ENCODE data around the gene NTSR1.

NTSR1 gene

DNA sequence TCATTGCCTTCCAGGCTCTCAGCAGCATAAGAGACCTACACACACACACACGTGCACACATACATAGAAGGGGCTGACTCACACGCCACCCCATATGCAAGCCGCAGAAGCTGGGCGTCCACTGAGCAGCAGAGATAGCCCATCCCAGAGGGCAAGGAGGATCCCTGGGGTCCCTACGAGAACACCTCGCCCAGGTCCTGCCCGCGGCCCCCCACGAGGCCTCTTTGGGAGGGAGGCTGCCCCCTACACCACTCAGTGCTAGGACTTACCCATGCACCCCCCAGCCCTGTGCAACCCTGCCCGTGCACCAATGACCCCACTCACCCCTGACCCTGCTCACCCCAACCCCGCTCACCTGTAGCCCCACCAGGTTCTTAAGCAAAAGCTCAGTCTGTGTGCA, 20.6 kb upstream of the NTSR1 start:
- no peak for DNase-seq (ENCODE audit: low read depth)
- in situ Hi-C loops (cut with HindIII; ENCODE audit: low sequenced_read_pairs), result no loop called here
- no peak for TF ChIP-seq CTCF (IDR thresholded peaks at IDR 0.05; ENCODE audit: low read depth, low read length, missing control alignments)

DNA sequence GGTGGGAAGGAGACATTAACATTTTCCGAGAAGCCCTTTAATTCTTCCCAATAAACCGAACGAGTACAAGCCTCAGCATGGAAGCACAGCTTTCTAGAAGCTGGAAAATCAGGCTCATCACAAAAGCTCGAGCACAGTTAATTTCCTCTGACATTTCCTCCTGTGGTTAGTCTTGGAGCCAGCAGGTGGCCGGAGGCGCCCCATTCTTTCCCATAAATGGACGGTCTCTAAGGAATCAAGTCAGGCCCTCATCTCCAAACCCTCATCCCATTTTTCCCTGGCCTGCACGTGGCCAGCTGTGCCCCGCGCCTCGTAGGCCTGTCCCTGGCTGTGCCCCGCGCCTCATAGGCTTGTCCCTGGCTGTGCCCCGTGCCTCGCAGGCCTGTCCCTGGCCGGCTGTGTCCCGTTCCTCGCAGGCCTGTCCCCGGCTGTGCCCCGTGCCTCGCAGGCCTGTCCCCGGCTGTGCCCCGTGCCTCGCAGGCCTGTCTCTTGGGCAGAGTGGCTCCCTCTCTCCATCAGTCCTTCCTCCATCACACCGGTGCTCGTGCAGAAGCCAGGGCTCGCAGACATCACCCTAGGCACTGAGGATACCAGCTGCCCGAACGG, 19.7 kb upstream of the NTSR1 start:
- in situ Hi-C loops (cut with HindIII; ENCODE audit: low sequenced_read_pairs), result no loop called here
- TF ChIP-seq CTCF (IDR thresholded peaks at IDR 0.05; ENCODE audit: low read depth, low read length, missing control alignments), result peak; percentile 15
- no peak overlapping the region for H3K4me3 ChIP-seq (ENCODE audit: low read depth, low read length)
- peak; percentile 4 for DNase-seq (ENCODE audit: low read depth)

More for the DNA sequence above, 20.6 kb upstream of the NTSR1 start:
- H3K4me3 ChIP-seq (ENCODE audit: low read depth, low read length), result no peak overlapping the region

DNA sequence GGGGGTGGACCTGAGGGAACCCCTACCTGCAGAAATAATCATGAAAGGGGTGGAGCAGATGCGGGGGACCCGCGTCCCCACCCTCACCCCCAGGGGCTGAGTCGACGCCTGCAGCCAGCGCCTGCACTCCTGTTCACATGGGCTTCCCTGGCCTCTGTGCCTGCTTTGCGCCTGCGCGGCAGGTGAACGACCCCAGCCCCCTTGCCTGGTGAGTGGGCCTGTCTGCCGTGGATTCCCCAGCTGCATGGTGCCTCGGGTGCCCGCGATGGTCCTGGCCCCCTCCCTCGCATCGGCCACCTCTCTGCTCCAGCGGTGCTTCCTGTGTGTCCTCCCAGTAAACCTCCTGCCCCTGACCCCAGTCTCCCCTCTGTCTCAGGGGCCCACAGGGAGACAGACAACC, 18.8 kb upstream of the NTSR1 start:
- no peak overlapping the region for H3K4me3 ChIP-seq (ENCODE audit: low read depth, low read length)
- no peak for TF ChIP-seq CTCF (IDR thresholded peaks at IDR 0.05; ENCODE audit: low read depth, low read length, missing control alignments)
- DNase-seq (ENCODE audit: low read depth), result no peak
- in situ Hi-C loops (cut with HindIII; ENCODE audit: low sequenced_read_pairs), result no loop called here

DNA sequence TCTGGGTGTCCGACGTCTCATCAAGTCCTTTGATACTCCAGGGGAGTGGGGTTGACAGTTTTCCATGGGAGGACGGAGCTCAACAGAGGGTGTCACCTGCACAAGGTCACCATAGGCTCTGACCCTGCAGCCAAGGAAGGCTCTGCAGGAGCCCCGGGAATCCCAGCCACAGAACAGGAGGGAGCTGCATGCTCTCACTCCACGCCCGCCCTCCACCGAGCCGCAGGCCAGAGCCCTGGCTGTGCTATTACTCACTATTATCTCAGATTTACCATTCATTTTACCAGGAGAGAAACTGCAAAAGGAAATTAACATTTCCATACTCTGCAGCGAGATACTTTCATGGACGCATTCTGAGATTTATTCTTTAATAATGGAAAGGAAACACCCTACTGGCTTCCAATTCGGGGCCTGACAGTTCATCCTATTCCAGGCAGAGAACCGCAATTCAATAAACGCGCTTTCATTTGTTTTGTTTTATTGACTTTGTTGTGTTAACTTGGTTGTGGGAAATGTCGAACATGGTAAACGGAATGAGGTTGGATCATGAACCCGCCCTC, 18.3 kb upstream of the NTSR1 start:
- in situ Hi-C loops (cut with HindIII; ENCODE audit: low sequenced_read_pairs), result no loop called here
- no peak for DNase-seq (ENCODE audit: low read depth)
- no peak for TF ChIP-seq CTCF (IDR thresholded peaks at IDR 0.05; ENCODE audit: low read depth, low read length, missing control alignments)
- H3K4me3 ChIP-seq (ENCODE audit: low read depth, low read length), result no peak overlapping the region

DNA sequence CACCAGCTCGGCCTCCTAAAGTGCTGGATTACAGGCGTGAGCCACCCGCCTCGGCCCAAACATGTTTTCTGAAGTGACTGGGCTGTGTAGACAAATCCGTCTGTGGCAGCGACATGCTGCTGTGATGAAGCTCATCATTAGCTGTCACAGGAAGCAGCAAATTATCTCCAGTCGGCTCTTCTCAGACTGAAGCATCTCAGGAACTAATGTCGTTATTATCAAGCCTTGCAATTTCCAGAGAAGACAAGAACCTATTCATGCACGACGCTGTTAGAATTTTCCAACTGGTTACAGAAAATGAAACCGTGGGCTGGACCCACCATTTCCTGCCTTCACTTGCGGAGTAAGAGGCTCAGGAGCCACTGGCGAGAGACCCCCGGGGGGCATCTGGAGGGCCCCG, 17.1 kb upstream of the NTSR1 start:
- no peak for TF ChIP-seq CTCF (IDR thresholded peaks at IDR 0.05; ENCODE audit: low read depth, low read length, missing control alignments)
- DNase-seq (ENCODE audit: low read depth), result no peak
- in situ Hi-C loops (cut with HindIII; ENCODE audit: low sequenced_read_pairs), result no loop called here
- H3K4me3 ChIP-seq (ENCODE audit: low read depth, low read length), result no peak overlapping the region

DNA sequence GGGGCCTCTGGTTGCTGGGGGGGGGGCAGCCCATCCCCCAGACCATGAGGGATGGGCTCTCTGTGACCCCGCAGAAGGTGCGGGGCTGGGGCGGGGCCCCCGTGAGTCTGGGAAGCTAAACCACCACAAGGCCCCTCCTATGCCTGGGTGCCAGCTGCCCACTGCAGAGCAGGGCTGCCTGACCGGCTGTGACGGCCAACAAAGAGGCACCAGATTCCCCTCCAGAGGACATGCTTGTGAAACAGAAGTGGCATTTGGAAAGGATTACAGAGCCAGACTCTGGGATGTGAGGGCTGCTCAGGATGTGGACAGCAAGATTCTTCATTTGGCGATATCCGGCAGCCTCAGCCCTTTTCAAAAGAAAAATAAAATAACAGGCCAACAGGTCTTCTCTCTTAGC, 16.5 kb upstream of the NTSR1 start:
- in situ Hi-C loops (cut with HindIII; ENCODE audit: low sequenced_read_pairs), result no loop called here
- no peak overlapping the region for H3K4me3 ChIP-seq (ENCODE audit: low read depth, low read length)
- TF ChIP-seq CTCF (IDR thresholded peaks at IDR 0.05; ENCODE audit: low read depth, low read length, missing control alignments), result no peak
- DNase-seq (ENCODE audit: low read depth), result no peak
